HepG2 (cell line): ENCODE results near the gene LYZL6. TPM values are rescaled to one million over a fixed set of nuclear protein-coding genes. Genes with fewer than 3 reads are reported as not detected.

Experiments
- BCL6 ChIP-seq: IDR thresholded peaks from 2 replicates; pipeline ENCODE4 v1.6.1; 2016; ENCODE audit warnings: missing genetic modification reagents, missing compliant biosample characterization
- FOSL2 ChIP-seq: sonication (generic); formaldehyde crosslinking; IDR thresholded peaks from 2 replicates; pipeline ENCODE4 v1.4.0; 2020; ENCODE audit warnings: missing genetic modification reagents
- HHEX ChIP-seq: IDR thresholded peaks from 2 replicates; pipeline ENCODE4 v1.6.1; 2016; ENCODE audit warnings: control low read depth
- HOXA9 ChIP-seq: sonication (generic); formaldehyde crosslinking; IDR thresholded peaks from 2 replicates; pipeline ENCODE4 v1.8.1; 2022; ENCODE audit warnings: missing genetic modification reagents, mild to moderate bottlenecking, moderate library complexity, borderline replicate concordance
- MAFF ChIP-seq: IDR thresholded peaks from 2 replicates; pipeline ENCODE4 v1.6.1; 2011; ENCODE audit warnings: low read depth, low read length, improper control_type of control experiment
- MEIS1 ChIP-seq: sonication (generic); formaldehyde crosslinking; IDR thresholded peaks from 2 replicates; pipeline ENCODE4 v1.9.0; 2021; ENCODE audit warnings: mild to moderate bottlenecking, missing genetic modification reagents, moderate library complexity, borderline replicate concordance
- MYPOP ChIP-seq: sonication (generic); formaldehyde crosslinking; IDR thresholded peaks from 2 replicates; pipeline ENCODE4 v1.8.1; 2023; ENCODE audit warnings: mild to moderate bottlenecking, moderate library complexity, missing genetic modification reagents
- PAF1 ChIP-seq: IDR thresholded peaks from 2 replicates; pipeline ENCODE4 v1.6.1; 2016; ENCODE audit warnings: missing genetic modification reagents, missing compliant biosample characterization
- SP5 ChIP-seq: IDR thresholded peaks from 2 replicates; pipeline ENCODE4 v1.6.1; 2016; ENCODE audit warnings: low read depth, borderline replicate concordance
- STAT5B ChIP-seq: sonication (generic); formaldehyde crosslinking; IDR thresholded peaks from 2 replicates; pipeline ENCODE4 v1.4.0; 2020; ENCODE audit warnings: missing genetic modification reagents
- ZBTB2 ChIP-seq: sonication (generic); formaldehyde crosslinking; IDR thresholded peaks from 2 replicates; pipeline ENCODE4 v1.8.0; 2022; ENCODE audit warnings: low read depth, missing genetic modification reagents
- ZBTB42 ChIP-seq: sonication (generic); formaldehyde crosslinking; IDR thresholded peaks from 2 replicates; pipeline ENCODE4 v1.5.0; 2020; ENCODE audit warnings: mild to moderate bottlenecking, missing genetic modification reagents
- ZNF276 ChIP-seq: sonication (generic); formaldehyde crosslinking; IDR thresholded peaks from 2 replicates; pipeline ENCODE4 v1.4.0; 2020; ENCODE audit warnings: mild to moderate bottlenecking, low read depth, missing genetic modification reagents
- ZNF296 ChIP-seq: sonication (generic); formaldehyde crosslinking; conservative IDR thresholded peaks from 2 replicates; pipeline ENCODE4 v1.5.0; 2020; ENCODE audit warnings: mild to moderate bottlenecking, missing genetic modification reagents
- ZNF362 ChIP-seq: sonication (generic); formaldehyde crosslinking; IDR thresholded peaks from 2 replicates; pipeline ENCODE4 v1.4.0; 2020; ENCODE audit warnings: missing genetic modification reagents, mild to moderate bottlenecking, borderline replicate concordance
- ZNF556 ChIP-seq: sonication (generic); formaldehyde crosslinking; IDR thresholded peaks from 2 replicates; pipeline ENCODE4 v1.4.0; 2020; ENCODE audit warnings: mild to moderate bottlenecking, missing genetic modification reagents, borderline replicate concordance
- ZNF609 ChIP-seq: sonication (generic); formaldehyde crosslinking; IDR thresholded peaks from 2 replicates; pipeline ENCODE4 v1.4.0; 2020; ENCODE audit warnings: mild to moderate bottlenecking, missing genetic modification reagents, borderline replicate concordance
- polyA plus RNA-seq, 8 experiments: library from polyadenylated mRNA; depleted of rRNA in 3 of 8; stranded (reverse) in 7 of 8; unstranded in 1 of 8; fragments of >200 nt; fragmentation: Illumina TruSeq in 4 of 8; extraction: Trizol in 4 of 8; gene quantifications; 2 replicates each; pipeline versions ENCODE4 v1.2.1 to v1.2.3, GENCODE V29; 2011 to 2016; ENCODE audit warnings: low read depth in 4 of 8, missing spikeins in 1 of 8, mixed read lengths in 1 of 8; ENCODE audit not compliant: insufficient read depth in 1 of 8
- total RNA-seq, 5 experiments: library from RNA; depleted of rRNA; stranded (reverse); fragments of >200 nt; fragmentation: Illumina TruSeq; extraction: Trizol; gene quantifications; 2 replicates each; pipeline ENCODE4 v1.2.3, GENCODE V29; 2016; ENCODE audit warnings: low read depth in 1 of 5

Gene LYZL6
- total and polyA plus RNA-seq, 2 of the 13 experiments (the other 11 are each of a cell fraction or from before 2014, with no cell fraction given), result not detected

GRCh38 chr17:35973333-35974260, 30.1 kb upstream of the LYZL6 start (continued):
- peak; percentile 90 for TF ChIP-seq ZBTB42 (CRISPR knock-in tag)
- 0 out of 2 replicates have a peak, but pooled peaks have one; percentile 35 for TF ChIP-seq STAT5B (CRISPR knock-in tag)
- TF ChIP-seq PAF1 (CRISPR knock-in tag), result no peak
- TF ChIP-seq MYPOP (CRISPR knock-in tag), result peak; percentile 80; the same call in 1 of the 2 replicates
- peak; percentile 61 for TF ChIP-seq ZNF276 (CRISPR knock-in tag)
- TF ChIP-seq MAFF, result peak; percentile 68
- peak; percentile 89 for TF ChIP-seq FOSL2
- peak; percentile 31; the same call in 1 of the 2 replicates for TF ChIP-seq ZBTB2
- peak; percentile 87 for TF ChIP-seq HHEX (CRISPR knock-in tag)
- TF ChIP-seq BCL6 (CRISPR knock-in tag), result peak; percentile 96
- TF ChIP-seq ZNF362 (CRISPR knock-in tag), result peak; percentile 89; the same call in 1 of the 2 replicates
- TF ChIP-seq ZNF296 (CRISPR knock-in tag), result 0 out of 2 replicates have a peak, but pooled peaks have one; percentile 19
- peak; percentile 53; the same call in 1 of the 2 replicates for TF ChIP-seq HOXA9 (CRISPR knock-in tag)
- 0 out of 2 replicates have a peak, but pooled peaks have one; percentile 27 for TF ChIP-seq ZNF556
- peak; percentile 96 for TF ChIP-seq ZNF609
- peak; percentile 61; the same call in 1 of the 2 replicates for TF ChIP-seq MEIS1 (CRISPR knock-in tag)
- TF ChIP-seq SP5 (CRISPR knock-in tag), result peak; percentile 96
